Coronary artery (tissue), 2 donors: ENCODE results near the gene WDTC1.

Source experiments
- DNase-seq: peaks from one replicate; pipeline ENCODE4 v3.0.0-alpha.2; 2017; ENCODE audit warnings: low spot score
- H3K27ac ChIP-seq, 2 donors: fragments of 200-600 bp; sonication (generic); one replicate each; pipeline ENCODE4 v1.5.1; 2016 to 2019
- H3K4me3 ChIP-seq: fragments of 200-600 bp; sonication (generic); 2 replicates; pipeline ENCODE4 v1.5.1; 2016; ENCODE audit warnings: mild to moderate bottlenecking, moderate library complexity
- CTCF ChIP-seq: fragments of 200-600 bp; sonication (generic); IDR thresholded peaks from one replicate; pipeline ENCODE4 v1.5.1; 2019; ENCODE audit warnings: antibody characterized with exemption

Gene WDTC1

GRCh38 chr1:27349784-27350662 lies 115.6 kb downstream of the WDTC1 start:
- TF ChIP-seq CTCF: no peak
- no peak for DNase-seq
- Histone ChIP-seq H3K4me3 (peak overlapping the region; percentile 70), H3K27ac (no peak overlapping the region)

GRCh38 chr1:27350663-27351540 lies 116.5 kb downstream of the WDTC1 start:
- Histone ChIP-seq H3K27ac (peak overlapping the region in 1 of 2 donors; percentile 56), H3K4me3 (peak overlapping the region; percentile 70)
- no peak for TF ChIP-seq CTCF
- no peak for DNase-seq

GRCh38 chr1:27351541-27352107 lies 117.2 kb downstream of the WDTC1 start:
- DNase-seq: no peak
- Histone ChIP-seq H3K27ac (peak overlapping the region in 1 of 2 donors; percentile 56), H3K4me3 (peak overlapping the region; percentile 55)
- no peak for TF ChIP-seq CTCF

- DNase-seq: no peak
- no peak for TF ChIP-seq CTCF
- no peak overlapping the region for H3K27ac ChIP-seq
- no peak overlapping the region for H3K4me3 ChIP-seq
Observed at GRCh38 chr1:27353166-27353565, 118.7 kb downstream of the WDTC1 start.

GRCh38 chr1:27353629-27354028 lies 119.2 kb downstream of the WDTC1 start:
- H3K27ac ChIP-seq: no peak overlapping the region

GRCh38 chr1:27355683-27356082 lies 121.3 kb downstream of the WDTC1 start:
- no peak for TF ChIP-seq CTCF
- no peak for DNase-seq
- no peak overlapping the region for H3K27ac ChIP-seq
- H3K4me3 ChIP-seq: no peak overlapping the region

More at GRCh38 chr1:27353629-27354028, 119.2 kb downstream of the WDTC1 start:
- no peak overlapping the region for H3K4me3 ChIP-seq
- no peak for TF ChIP-seq CTCF
- no peak for DNase-seq
